HG02973 (cell line): Measurements from ENCODE around the gene FAM151B.

Experiments used
- ATAC-seq: cut with Tn5 transposase; IDR thresholded peaks from one replicate; pipeline ENCODE4 v1.9.1; 2021; ENCODE audit warnings: moderate library complexity; ENCODE audit not compliant: unreplicated experiment

Gene FAM151B

DNA sequence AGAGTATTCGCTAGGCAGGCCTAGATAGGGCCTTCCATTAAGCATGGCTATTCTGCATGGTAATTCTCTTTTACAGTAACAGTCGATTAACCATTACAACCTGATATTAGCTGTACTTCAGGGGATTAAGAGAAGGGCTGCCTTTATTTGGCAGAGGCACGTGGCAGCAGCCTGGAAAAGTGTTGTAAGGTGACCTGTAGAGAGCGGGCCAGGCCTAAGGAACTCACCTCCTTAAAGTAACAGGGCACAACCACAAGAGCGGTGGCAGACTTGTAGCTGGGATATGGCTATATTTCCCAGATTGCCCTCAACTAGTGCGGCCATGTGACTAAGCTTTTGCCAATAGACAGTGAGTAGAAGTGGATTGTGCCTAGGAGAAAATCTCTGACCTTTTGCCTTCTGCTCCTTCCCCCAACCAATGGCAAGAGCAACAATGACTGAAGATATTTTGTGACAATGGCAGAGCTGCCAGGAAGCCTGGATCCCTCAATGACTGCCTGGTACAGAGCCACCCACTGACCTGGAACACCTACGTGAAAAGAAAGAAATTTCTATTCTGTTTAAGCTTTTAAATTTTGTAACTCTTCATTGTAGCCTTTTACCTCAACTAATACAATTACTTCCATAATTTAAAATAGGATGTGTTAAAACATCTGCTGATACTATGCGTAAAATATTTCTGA is 101.1 kb downstream of the FAM151B start:
- ATAC-seq: no peak

- no peak for ATAC-seq
Measured at GRCh38 chr5:80590766-80591165, 102.9 kb downstream of the FAM151B start.

DNA sequence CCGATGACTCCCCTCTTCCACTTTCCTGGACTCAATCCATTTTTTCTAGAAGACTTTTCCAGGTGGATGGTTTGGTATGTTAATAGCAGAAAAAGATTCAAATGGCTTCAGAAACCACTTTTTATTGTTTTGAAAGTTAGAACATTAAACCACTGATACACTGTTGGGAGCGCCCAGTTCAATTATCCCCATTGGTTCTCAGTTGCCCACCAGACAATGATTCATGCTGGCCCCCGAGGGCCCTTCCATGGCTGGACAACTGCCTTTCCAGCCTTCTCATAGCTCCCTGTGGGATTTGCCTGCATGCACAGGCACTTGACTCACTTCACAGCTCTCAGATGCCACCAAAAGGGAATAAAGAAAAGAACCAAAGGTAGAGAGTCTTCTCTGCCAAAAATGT is 103.5 kb downstream of the FAM151B start:
- ATAC-seq: no peak

GRCh38 chr5:80592105-80592504 is 104.2 kb downstream of the FAM151B start:
- ATAC-seq: no peak
